Endometrial microvascular endothelial cells (primary cell): ENCODE results near the gene NUDT6. TPM values are rescaled to one million over a fixed set of nuclear protein-coding genes. Genes with fewer than 3 reads are reported as not detected.
"Not testable (repeated sequence)": the region's sequence is repeated elsewhere in the genome, so short reads cannot be mapped to it uniquely, and the experiment has no call there.

Experiments
- in situ Hi-C: cut with HindIII; loops from 2 replicates; pipeline ENCODE4 v1.10.0; 2017; ENCODE audit warnings: low sequenced_read_pairs, low pct_unique_long_range_greater_than_20kb; ENCODE audit errors: inconsistent ontology term
- total RNA-seq: library from RNA; depleted of rRNA; stranded (reverse); fragments of >200 nt; gene quantifications from one replicate; pipeline ENCODE4 v1.2.3, GENCODE V29; 2015; ENCODE audit errors: inconsistent ontology term

The NUDT6 gene
- total RNA-seq, 1 donor from 2014 or later, result 6.8 TPM

DNA sequence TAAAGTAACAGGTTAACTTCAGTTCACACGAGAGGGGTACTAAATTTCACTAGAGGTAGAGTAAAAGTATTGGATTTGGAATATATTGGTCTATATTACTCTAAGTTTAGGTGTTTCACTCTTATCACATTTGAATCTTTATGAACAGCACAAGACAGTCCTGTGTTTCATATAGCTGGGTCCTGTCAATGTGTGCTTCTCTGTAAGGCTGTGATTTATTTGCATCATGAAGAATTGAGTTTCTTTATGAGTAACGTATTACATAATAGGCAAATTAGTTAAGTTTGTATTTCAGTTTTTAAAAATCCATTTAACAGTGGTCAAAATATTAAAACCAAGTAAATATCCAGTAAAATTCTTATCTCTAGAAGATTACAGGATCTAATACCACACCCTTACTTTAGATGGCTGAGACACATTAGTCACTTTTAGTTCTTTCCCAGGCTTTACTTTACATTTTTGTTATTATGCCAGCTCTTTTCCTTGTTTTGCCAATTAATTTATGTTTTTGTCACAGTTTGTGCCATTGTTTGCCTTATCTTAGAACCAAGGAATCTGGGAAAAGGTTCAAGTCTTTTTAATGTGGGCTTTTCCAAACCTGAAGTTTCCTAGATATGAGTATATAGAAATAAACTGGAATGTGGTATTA is 32.1 kb downstream of the NUDT6 start:
- in situ Hi-C loops, result no loop called here

GRCh38 chr4:122889726-122890125 is 32.7 kb downstream of the NUDT6 start:
- in situ Hi-C loops, result no loop called here

DNA sequence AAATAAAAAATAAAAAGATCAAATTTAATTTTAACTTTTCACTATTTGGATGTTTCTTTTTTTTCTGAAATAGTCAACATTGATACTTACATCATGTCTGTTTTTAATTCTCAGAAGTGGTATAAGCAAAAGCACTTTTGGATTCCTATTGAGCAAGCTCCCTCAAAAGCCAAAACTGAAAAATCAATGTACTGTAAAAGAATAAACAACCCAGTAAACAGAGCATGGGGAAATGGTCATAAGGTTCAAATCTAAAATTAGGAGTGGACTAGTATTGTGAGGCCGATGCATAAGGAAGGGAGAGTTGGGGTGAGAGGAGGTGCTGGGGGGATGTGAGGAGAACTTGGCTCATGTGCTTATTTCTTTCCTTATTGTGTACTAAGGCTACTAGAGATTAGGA is 37.9 kb downstream of the NUDT6 start:
- in situ Hi-C loops, result no loop called here

- in situ Hi-C loops, result no loop called here
Observed at GRCh38 chr4:122882857-122883735, 39.3 kb downstream of the NUDT6 start.

DNA sequence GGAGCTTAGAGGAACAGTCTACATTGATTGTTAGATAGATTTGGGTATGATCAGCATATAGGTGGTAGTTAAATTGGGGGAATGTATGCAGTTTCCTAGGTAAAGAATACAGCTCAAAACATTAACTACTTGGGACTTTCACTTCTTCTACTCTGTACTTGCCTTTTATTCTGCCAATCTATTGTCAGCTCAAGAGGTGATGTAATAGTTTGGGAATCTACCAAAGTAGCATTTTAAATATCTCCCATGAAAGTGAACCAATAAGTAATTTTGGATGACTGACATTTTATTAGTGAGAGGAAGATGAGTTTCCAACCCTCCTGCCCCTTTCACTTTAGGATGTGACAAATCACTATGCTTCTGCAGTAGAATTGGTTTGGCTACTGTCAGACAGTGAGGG is 43.4 kb downstream of the NUDT6 start:
- in situ Hi-C loops, result no loop called here

- in situ Hi-C loops, result no loop called here
Observed at GRCh38 chr4:122876456-122876855, 45.9 kb downstream of the NUDT6 start.

GRCh38 chr4:122875949-122876348 is 46.4 kb downstream of the NUDT6 start:
- in situ Hi-C loops, result no loop called here

DNA sequence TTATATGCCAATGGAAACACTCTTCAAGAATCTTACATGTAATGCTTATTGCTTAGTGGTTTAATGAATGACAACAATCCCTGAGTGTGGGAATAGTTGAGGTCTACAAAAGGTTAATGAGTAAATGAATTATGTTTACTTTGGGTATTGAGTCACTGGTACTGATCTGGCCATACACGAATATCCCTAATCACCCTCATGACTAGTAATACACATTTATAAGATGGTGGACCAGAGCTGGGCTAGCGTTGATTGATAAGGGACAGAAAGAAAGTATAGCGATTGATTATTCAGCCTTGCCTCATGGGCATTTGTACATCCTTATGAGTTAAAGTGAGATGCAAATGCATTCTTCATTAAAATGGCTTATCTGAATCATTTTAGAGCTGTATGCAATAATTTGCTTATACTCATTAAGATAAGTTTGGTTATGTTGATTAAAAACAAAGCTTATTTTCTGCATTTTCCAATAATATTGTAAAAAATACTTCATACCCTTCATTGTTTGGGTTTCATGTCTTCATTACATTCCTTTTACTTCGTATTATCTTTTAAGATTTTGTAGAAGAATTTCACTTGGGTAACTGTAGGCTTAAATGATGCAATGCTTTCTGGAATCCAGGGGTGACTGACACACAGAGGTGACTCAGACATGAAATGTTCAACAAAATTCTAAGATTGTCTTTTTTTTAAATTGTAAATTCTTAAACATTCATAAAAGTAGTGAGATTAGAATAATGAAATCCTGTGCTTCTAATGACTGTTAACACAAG is 48.4 kb downstream of the NUDT6 start:
- in situ Hi-C loops, result no loop called here

- in situ Hi-C loops, result no loop called here
Observed at GRCh38 chr4:122873146-122873545, 49.3 kb downstream of the NUDT6 start.

- in situ Hi-C loops, result not testable (repeated sequence)
Observed at GRCh38 chr4:122868235-122868634, 54.2 kb downstream of the NUDT6 start.

DNA sequence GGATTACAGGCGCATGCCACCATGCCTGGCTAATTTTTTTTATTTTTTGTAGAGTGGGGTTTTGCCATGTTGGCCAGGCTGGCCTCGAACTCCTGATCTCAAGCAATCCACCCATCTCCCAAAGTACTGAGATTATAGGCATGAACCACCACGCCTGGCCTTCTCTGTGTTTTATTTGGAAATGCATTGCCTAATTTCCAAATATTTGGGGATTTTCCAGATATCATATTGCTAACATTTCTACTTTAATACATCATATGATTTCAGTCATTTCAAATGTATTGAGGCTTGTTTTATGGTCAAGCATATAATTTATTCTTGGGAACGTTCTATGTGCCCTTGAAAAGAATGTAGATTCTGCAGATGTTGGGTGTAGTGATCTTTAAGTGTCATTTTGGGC is 57.0 kb downstream of the NUDT6 start:
- in situ Hi-C loops, result no loop called here

DNA sequence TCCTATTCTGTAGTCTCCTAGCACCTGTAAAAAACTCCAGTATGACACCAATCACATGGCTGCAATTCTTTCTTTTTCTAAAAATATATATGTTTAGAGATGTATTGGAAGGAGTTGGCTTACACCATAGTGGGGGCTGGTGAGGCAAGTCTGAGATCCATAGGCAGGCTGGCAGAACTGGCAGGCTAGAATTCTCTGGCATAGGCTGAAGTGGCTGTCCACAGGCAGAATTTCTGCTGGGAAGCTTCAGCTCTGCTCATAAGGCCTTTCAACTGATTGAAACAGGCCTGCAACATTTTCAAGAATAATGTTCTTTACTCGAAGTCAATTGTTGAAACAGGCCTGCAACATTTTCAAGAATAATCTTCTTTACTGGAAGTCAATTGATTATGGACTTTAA is 58.8 kb downstream of the NUDT6 start:
- in situ Hi-C loops, result no loop called here

DNA sequence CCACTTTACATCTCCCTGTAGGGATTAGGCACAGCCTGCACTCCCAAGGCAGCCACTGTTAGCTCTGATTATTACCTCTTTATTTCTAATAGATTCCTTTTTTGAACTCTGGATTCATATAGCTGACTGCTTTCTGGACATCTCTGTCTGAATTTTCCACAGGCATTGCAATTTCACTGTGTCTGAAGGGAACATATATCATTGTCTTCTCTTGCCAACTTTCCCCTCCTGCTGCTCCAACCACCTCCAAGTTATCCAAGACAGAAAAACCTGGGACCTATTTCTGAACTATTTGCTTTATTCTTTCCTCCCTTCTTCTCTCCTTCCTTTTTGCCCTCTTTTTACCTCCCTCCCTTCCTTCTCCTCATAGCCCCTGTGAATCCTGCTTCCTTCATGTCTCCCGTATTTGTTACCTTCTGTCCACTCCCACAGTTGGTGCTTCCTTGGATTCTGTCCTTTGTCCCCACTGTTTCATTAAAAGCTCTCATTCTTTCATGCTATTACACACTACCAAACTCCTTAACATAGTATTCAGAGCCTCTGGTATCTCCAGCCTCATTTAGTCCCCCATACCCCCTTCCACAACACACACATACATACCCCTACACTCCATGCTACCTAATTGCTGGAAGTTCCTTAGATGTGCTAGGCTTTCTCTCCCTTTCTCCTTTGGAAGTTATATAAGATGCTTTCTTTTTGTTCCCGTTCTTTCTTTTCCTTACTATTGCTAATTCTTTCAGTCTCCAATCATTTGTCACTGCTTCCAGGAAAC is 61.0 kb downstream of the NUDT6 start:
- in situ Hi-C loops, result no loop called here

- in situ Hi-C loops, result no loop called here
Observed at GRCh38 chr4:122858705-122859104, 63.7 kb downstream of the NUDT6 start.

DNA sequence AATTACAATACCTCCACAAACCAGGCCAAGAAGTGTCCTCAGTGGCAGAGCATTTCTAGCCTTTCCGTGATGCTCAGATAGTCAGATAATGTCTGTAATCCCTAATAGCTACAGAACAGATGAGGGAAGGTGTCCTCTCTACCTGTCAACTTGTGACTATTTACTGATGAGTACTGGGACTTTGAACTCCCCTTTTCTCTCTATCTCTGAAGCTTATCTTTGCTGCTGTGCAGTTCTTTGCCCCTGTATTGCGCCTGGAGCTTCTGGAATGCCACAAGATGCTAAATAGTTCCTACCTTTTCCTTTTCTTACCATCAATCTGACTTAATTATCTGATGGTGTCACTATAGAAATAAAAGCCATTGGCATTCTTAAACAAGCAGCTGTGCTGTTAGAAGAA is 65.2 kb downstream of the NUDT6 start:
- in situ Hi-C loops, result no loop called here

GRCh38 chr4:122855353-122855890 is 67.0 kb downstream of the NUDT6 start:
- in situ Hi-C loops, result no loop called here

DNA sequence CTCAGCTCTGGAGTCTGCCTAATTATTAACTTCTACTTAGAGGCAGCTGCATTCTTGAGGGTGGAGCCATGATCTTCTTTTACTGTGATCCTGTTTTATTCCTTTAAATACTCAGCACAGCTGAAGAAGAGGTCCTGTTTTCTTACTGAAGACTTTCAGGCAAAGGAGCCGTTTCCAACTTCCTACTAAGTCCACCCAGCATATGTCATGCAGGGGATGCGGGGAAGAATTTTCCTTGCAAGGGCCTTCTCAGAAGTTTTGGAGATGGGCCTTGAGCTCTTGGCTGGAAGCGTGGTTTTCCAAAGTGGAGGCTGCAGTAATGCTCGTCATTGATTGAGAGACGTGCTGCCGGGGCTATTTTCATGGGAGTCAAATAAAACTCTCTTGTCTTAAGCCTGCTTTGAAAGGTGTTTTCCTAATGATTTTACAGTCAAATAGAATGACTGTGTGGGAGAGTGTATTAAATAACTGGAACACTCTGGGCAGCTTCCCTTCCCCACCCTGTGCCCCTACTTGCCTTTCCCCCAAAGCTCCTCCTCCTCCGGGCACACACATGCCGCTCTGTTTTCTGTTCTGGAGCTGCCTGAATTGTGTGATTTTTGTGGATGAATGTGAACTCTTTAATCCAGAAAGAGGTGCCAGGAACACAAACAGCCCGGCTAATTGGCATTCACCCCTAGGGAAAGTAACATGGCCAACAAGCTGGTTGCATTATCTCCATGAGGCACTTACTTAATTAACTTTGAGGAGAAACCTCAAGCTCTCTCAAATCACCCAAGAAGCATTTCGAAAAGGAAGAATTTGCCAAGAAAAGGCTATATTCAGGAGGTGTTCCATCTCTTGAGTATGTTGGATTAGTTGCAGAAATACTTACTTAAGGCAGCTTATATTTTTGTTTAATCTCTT is 67.7 kb downstream of the NUDT6 start:
- in situ Hi-C loops, result no loop called here

GRCh38 chr4:122851568-122851967 is 70.8 kb downstream of the NUDT6 start:
- in situ Hi-C loops, result no loop called here
